GM13977 (cell line): ENCODE results near the gene WDFY4.

Experiments used
- DNase-seq: peaks from one replicate; pipeline ENCODE4 v3.0.0; 2012; ENCODE audit warnings: low spot score
- CTCF ChIP-seq: IDR thresholded peaks from 2 replicates; pipeline ENCODE4 v1.5.1; 2012; ENCODE audit warnings: mild to moderate bottlenecking, control low read depth; ENCODE audit not compliant: insufficient read depth; ENCODE audit errors: extremely low read depth, missing control alignments
- in situ Hi-C: fragments of 300-500 bp; cut with MboI; formaldehyde crosslinking; loops from one replicate; pipeline ENCODE4 v1.12.0; 2022; ENCODE audit warnings: low sequenced_read_pairs, low pct_unique_long_range_greater_than_20kb, mixed read lengths, inconsistent platforms; ENCODE audit not compliant: unreplicated experiment

Gene WDFY4

GRCh38 chr10:48651293-48651692, 33.4 kb upstream of the WDFY4 start:
- no peak for DNase-seq
- in situ Hi-C loops: loop anchor here (25.0 kb wide), 1 partner anchor 536 kb away; the partner anchor contains the start of gene TMEM273
- TF ChIP-seq CTCF: no peak

GRCh38 chr10:48651839-48652238, 32.8 kb upstream of the WDFY4 start:
- no peak for DNase-seq
- in situ Hi-C loops: loop anchor here (25.0 kb wide), 1 partner anchor 535 kb away; the partner anchor contains the start of gene TMEM273
- TF ChIP-seq CTCF: no peak

GRCh38 chr10:48652344-48652743, 32.3 kb upstream of the WDFY4 start:
- no peak for TF ChIP-seq CTCF
- no peak for DNase-seq
- in situ Hi-C loops: loop anchor here (25.0 kb wide), 1 partner anchor 535 kb away; the partner anchor contains the start of gene TMEM273

- no peak for DNase-seq
- in situ Hi-C loops: loop anchor here (25.0 kb wide), 1 partner anchor 534 kb away; the partner anchor contains the start of gene TMEM273
- no peak for TF ChIP-seq CTCF
Measured at GRCh38 chr10:48653347-48653746, 31.3 kb upstream of the WDFY4 start.

GRCh38 chr10:48653944-48654698, 30.6 kb upstream of the WDFY4 start:
- no peak for TF ChIP-seq CTCF
- in situ Hi-C loops: loop anchor here (25.0 kb wide), 1 partner anchor 533 kb away; the partner anchor contains the start of gene TMEM273
- no peak for DNase-seq

GRCh38 chr10:48655411-48656240, 29.0 kb upstream of the WDFY4 start:
- TF ChIP-seq CTCF: no peak
- in situ Hi-C loops: loop anchor here (5.0 to 25.0 kb wide), 2 partner anchors 103 to 532 kb away; partner anchors contain the start of gene TMEM273
- DNase-seq: no peak
